ENCODE data around the gene GABRB3. TPM values are rescaled to one million over a fixed set of nuclear protein-coding genes. Genes with fewer than 3 reads are reported as not detected.

Gene GABRB3
- total and polyA plus RNA-seq, 2 of the 8 experiments (the other 6 are each of a cell fraction or from before 2014, with no cell fraction given) = 98.8 to 163 TPM

- CTCF ChIA-PET (ENCODE audit: partially characterized antibody) = interaction anchor here (0.5 to 1.1 kb wide), 4 partner anchors 10 to 925 kb away, joined by 3 to 4 read pairs (median 3); no protein-coding TSS in a partner anchor
- no peak overlapping the region; the same call in 1 of the 2 replicates for H3K27ac ChIP-seq (ENCODE audit: low read depth, low read length)
- 84% methylated on average over 7 of the region's 7 CpGs; no CpG with 5 or more reads in 1 of the 2 experiments for WGBS, 2 experiments (ENCODE audit: extremely low coverage in 1 of 2, insufficient coverage in 1 of 2, insufficient read length in 1 of 2, insufficient replicate concordance in 2 of 2, low coverage in 1 of 2, low lambda C conversion rate in 2 of 2, missing lambda C conversion rate in 1 of 2)
- POLR2A ChIA-PET (ENCODE audit: partially characterized antibody) = interaction anchor here (1.7 kb wide), 1 partner anchor 13 kb away, joined by 4 read pairs; no protein-coding TSS in a partner anchor
- no peak overlapping the region for H2BK5ac ChIP-seq (ENCODE audit: low read depth, low read length)
- no peak overlapping the region for H3K56ac ChIP-seq (replicated peaks; ENCODE audit: insufficient read length, low read depth, low read length)
- H2BK120ac ChIP-seq (replicated peaks; ENCODE audit: low read depth, low read length) = no peak overlapping the region
- peaks cover 0 to 25% of the 10 kb centered on the region in 2 experiments; a peak in 2 of 4 replicates for H3K79me2 ChIP-seq (ENCODE audit: control insufficient read depth in 1 of 2, insufficient read depth in 2 of 2, low read length in 2 of 2)
- 0 out of 2 replicates have a peak, but pooled peaks cover 7% of the 10 kb centered on the region for H3K79me1 ChIP-seq (ENCODE audit: low read depth, low read length)
- FAIRE-seq (peak; percentile 55), DNase-seq (ENCODE audit: low read depth in 1 of 2, low spot score in 2 of 2) (no peak)
- no peaks in the 10 kb centered on the region for H3K27me3 ChIP-seq (replicated peaks in 1 of 4; ENCODE audit: control insufficient read depth in 3 of 4, extremely low read depth in 1 of 4, insufficient read depth in 3 of 4, low read length in 3 of 4)
- no peak overlapping the region for H2AFZ ChIP-seq (ENCODE audit: low read length)
- H4K20me1 ChIP-seq (replicated peaks in 1 of 2; ENCODE audit: control insufficient read depth in 1 of 2, insufficient read depth in 2 of 2, low read length in 2 of 2) = peaks cover 0 to 5% of the 10 kb centered on the region in 2 experiments
- no peaks in the 10 kb centered on the region; the same call in 1 of the 2 replicates for H3K23me2 ChIP-seq (ENCODE audit: low read depth, low read length)
- no peak overlapping the region for H2BK15ac ChIP-seq (ENCODE audit: low read length)
- H3K23ac ChIP-seq (ENCODE audit: insufficient read length) = no peak overlapping the region
- peaks cover 0 to 18% (median 3%) of the 10 kb centered on the region in 4 experiments; a peak in 3 of 8 replicates for H3K36me3 ChIP-seq (ENCODE audit: control insufficient read depth in 2 of 4, insufficient read depth in 4 of 4, low read length in 3 of 4)
- no peak overlapping the region for H4K91ac ChIP-seq (replicated peaks; ENCODE audit: insufficient read length, low read length)
- H4K8ac ChIP-seq (ENCODE audit: extremely low read depth, insufficient read depth, low read length) = no peak overlapping the region
- H3K9ac ChIP-seq (replicated peaks in 1 of 4; ENCODE audit: extremely low read depth in 1 of 4, low read depth in 3 of 4, low read length in 3 of 4) = no peak overlapping the region
- H3K4ac ChIP-seq (replicated peaks; ENCODE audit: insufficient read length, low read depth, low read length) = no peak overlapping the region
- H4K5ac ChIP-seq (ENCODE audit: insufficient read length, low read depth, low read length) = no peak overlapping the region
- TF ChIP-seq NANOG (IDR thresholded peaks at IDR 0.05; ENCODE audit: insufficient read depth, low read depth, low read length, poor library complexity, severe bottlenecking) (no peak), SUZ12 (IDR thresholded peaks at IDR 0.05; ENCODE audit: low read length) (no peak), CBX8 (IDR thresholded peaks at IDR 0.05; ENCODE audit: borderline replicate concordance, low read depth, low read length) (no peak)
- H3K4me2 ChIP-seq (ENCODE audit: insufficient read depth in 1 of 2, low read depth in 2 of 2, low read length in 2 of 2) = no peak overlapping the region
- no peak overlapping the region for H3K14ac ChIP-seq (ENCODE audit: insufficient read length)
- no peak overlapping the region for H2BK12ac ChIP-seq (ENCODE audit: low read depth, low read length)
- peaks cover 3 to 7% of the 10 kb centered on the region in 2 experiments for H3K9me3 ChIP-seq (ENCODE audit: insufficient read depth in 2 of 2, low read depth in 1 of 2, low read length in 1 of 2)
- no peak overlapping the region for H3K4me3 ChIP-seq (ENCODE audit: extremely low read depth in 1 of 4, insufficient read depth in 2 of 4, low read depth in 3 of 4, low read length in 4 of 4)
- H3K4me1 ChIP-seq (replicated peaks in 1 of 4; ENCODE audit: control insufficient read depth in 3 of 4, insufficient read depth in 4 of 4, low read length in 3 of 4) = peaks cover 0 to 10% (median 2%) of the 10 kb centered on the region in 4 experiments; a peak in 4 of 7 replicates
- no peak overlapping the region for H2AK5ac ChIP-seq (ENCODE audit: low read depth, low read length)
- H2BK20ac ChIP-seq (ENCODE audit: low read length) = 0 out of 2 replicates have a peak overlapping the region, but pooled peaks have one; percentile 25
- H3K18ac ChIP-seq (ENCODE audit: extremely low read depth, low read length) = no peak overlapping the region
These were observed 157.5 kb downstream of the GABRB3 start for GRCh38 chr15:26615188-26615926.

All from H1 (cell line).